ENCODE results near the gene RABGGTA.
A peak's percentile ranks its signal among the peaks of the same experiment; 100 is the strongest.

RABGGTA gene

GRCh38 chr14:24271134-24271833, at the start of gene RABGGTA:
TSS of gene RABGGTA (minus strand) at chr14:24271597. CDS start at chr14:24271115, 482 bp downstream.
- DNase-seq (peak; percentile 90), ATAC-seq (peak; percentile 88)

- peak; percentile 24 for ATAC-seq
- no peak for DNase-seq
Observed at GRCh38 chr14:24317141-24317928, 45.9 kb upstream of the RABGGTA start.

- DNase-seq = no peak
- ATAC-seq = no peak
Observed at GRCh38 chr14:24316597-24316950, 45.2 kb upstream of the RABGGTA start.

GRCh38 chr14:24315807-24316596, 44.6 kb upstream of the RABGGTA start:
- ATAC-seq (no peak), DNase-seq (no peak)

- no peak for DNase-seq
- ATAC-seq = no peak
Observed at GRCh38 chr14:24315243-24315806, 43.9 kb upstream of the RABGGTA start.

GRCh38 chr14:24314377-24315193, 43.2 kb upstream of the RABGGTA start:
- ATAC-seq (no peak), DNase-seq (no peak)

- DNase-seq (no peak), ATAC-seq (no peak)
Observed at GRCh38 chr14:24313913-24314312, 42.5 kb upstream of the RABGGTA start.

- ATAC-seq (no peak), DNase-seq (peak; percentile 35)
Observed at GRCh38 chr14:24312736-24313507, 41.5 kb upstream of the RABGGTA start.

- ATAC-seq (no peak), DNase-seq (no peak)
Observed at GRCh38 chr14:24311837-24312615, 40.6 kb upstream of the RABGGTA start.

GRCh38 chr14:24310646-24311604, 39.5 kb upstream of the RABGGTA start, which contains the start of gene LTB4R:
TSS of gene LTB4R (plus strand) at chr14:24311502. CDS start at chr14:24315652, 4,150 bp downstream.
- DNase-seq (peak; percentile 71), ATAC-seq (peak; percentile 80)

- ATAC-seq (no peak), DNase-seq (peak; percentile 10)
Observed at GRCh38 chr14:24310265-24310645, 38.9 kb upstream of the RABGGTA start.

- DNase-seq (no peak), ATAC-seq (no peak)
Observed at GRCh38 chr14:24309538-24310264, 38.3 kb upstream of the RABGGTA start, which contains the start of gene LTB4R2. TSS of gene LTB4R2 (plus strand) at chr14:24310140. CDS start at chr14:24310665, 525 bp downstream.

- DNase-seq = no peak
- no peak for ATAC-seq
Observed at GRCh38 chr14:24308342-24309124, 37.1 kb upstream of the RABGGTA start.

GRCh38 chr14:24307575-24308341, 36.4 kb upstream of the RABGGTA start, which contains the start of gene CIDEB:
TSS of gene CIDEB (minus strand) at chr14:24307977. CDS start at chr14:24307858, 119 bp downstream.
- ATAC-seq (peak; percentile 17), DNase-seq (peak; percentile 69)

- ATAC-seq = no peak
- DNase-seq = no peak
Observed at GRCh38 chr14:24307156-24307574, 35.8 kb upstream of the RABGGTA start.

GRCh38 chr14:24304019-24304387, 32.6 kb upstream of the RABGGTA start:
- DNase-seq = no peak
- ATAC-seq = no peak
